GM10248 (cell line): ENCODE measurements around the gene TM9SF4.
"Not testable (repeated sequence)": the region's sequence is repeated elsewhere in the genome, so short reads cannot be mapped to it uniquely, and the experiment has no call there.

Experiments
- CTCF ChIA-PET: fragments of 300-600 bp; sonication (Branson Sonifier 250); formaldehyde crosslinking; extraction: SDS; loops from one replicate; lab custom pipeline; 2021; ENCODE audit warnings: antibody characterized with exemption; lab: Yijun Ruan, JAX
- POLR2A ChIA-PET: fragments of 350-650 bp; sonication (Branson Sonifier 250); formaldehyde crosslinking; extraction: SDS; loops from one replicate; lab custom pipeline; 2020; ENCODE audit warnings: antibody characterized with exemption; lab: Yijun Ruan, JAX
- DNase-seq: peaks from one replicate; pipeline ENCODE4 v3.0.0; 2012; ENCODE audit errors: extremely low spot score
- TF ChIP-seq, protein P1 (sequence below): IDR thresholded peaks from 2 replicates; pipeline ENCODE4 v1.5.1; 2012; ENCODE audit warnings: mild to moderate bottlenecking, low read depth; ENCODE audit errors: extremely low read depth, missing control alignments, control extremely low read depth

The TM9SF4 gene

DNA sequence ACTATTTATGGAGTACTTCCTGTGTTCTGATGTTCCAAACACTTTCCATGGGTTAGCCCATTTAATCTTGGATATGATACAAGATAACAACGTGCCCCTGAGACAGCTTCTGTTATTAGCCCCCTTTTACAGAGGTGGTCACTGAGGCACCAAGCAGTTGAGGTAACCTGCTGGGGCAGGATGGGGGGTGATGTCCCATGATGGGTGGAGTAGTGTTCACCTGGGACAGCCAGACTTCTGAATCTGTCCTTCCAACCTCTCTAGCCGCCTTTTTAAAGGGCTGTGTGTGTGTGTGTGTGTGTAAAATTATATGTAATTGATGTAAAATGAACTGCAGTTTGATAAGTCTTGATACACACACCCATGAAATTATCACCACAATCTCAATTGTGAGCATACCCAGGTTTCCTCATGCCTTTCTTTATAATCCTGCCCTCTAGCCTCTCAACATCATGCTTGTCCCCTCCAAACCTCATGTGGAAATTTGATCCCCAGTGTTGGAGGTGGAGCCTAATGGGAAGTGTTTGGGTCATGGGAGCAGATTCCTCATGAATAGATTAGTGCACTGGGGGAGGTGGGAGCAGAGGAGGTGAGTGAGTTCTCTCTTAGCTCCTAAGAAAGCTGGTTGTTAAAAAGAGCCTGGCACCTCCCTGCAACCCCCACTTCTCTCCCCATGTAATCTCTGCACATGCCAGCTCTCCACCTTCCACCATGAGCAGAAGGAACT is 58.8 kb downstream of the TM9SF4 start:
- CTCF ChIA-PET, result interaction anchor here (1.6 kb wide), 1 partner anchor 8 kb away, joined by 4 read pairs; no protein-coding TSS in a partner anchor

DNA sequence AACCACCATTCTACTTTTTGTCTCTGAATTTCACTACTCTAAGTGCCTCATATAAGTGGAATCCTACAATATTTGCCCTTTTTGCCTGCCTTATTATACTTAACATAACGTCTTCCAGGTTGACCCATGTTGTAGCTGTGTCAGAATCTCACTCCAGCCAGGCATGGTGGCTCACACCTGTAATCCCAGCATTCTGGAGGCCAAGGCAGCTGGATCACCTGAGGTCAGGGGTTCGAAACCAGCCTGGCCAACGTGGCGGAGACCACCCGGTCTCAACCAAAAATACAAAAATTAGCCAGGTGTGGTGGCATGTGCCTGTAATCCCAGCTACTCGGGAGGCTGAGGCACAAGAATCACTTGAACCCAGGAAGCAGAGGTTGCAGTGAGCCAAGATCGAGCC is 68.2 kb downstream of the TM9SF4 start:
- CTCF ChIA-PET, DNase-seq: not testable (repeated sequence)
- POLR2A ChIA-PET, result interaction anchor here (0.7 kb wide), 1 partner anchor 412 kb away, joined by 4 read pairs; no protein-coding TSS in a partner anchor

More for the DNA sequence above, 58.8 kb downstream of the TM9SF4 start:
- DNase-seq, result no peak
- POLR2A ChIA-PET, result no interaction called here
- TF ChIP-seq, protein P1, sequence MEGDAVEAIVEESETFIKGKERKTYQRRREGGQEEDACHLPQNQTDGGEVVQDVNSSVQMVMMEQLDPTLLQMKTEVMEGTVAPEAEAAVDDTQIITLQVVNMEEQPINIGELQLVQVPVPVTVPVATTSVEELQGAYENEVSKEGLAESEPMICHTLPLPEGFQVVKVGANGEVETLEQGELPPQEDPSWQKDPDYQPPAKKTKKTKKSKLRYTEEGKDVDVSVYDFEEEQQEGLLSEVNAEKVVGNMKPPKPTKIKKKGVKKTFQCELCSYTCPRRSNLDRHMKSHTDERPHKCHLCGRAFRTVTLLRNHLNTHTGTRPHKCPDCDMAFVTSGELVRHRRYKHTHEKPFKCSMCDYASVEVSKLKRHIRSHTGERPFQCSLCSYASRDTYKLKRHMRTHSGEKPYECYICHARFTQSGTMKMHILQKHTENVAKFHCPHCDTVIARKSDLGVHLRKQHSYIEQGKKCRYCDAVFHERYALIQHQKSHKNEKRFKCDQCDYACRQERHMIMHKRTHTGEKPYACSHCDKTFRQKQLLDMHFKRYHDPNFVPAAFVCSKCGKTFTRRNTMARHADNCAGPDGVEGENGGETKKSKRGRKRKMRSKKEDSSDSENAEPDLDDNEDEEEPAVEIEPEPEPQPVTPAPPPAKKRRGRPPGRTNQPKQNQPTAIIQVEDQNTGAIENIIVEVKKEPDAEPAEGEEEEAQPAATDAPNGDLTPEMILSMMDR, result no peak

DNA sequence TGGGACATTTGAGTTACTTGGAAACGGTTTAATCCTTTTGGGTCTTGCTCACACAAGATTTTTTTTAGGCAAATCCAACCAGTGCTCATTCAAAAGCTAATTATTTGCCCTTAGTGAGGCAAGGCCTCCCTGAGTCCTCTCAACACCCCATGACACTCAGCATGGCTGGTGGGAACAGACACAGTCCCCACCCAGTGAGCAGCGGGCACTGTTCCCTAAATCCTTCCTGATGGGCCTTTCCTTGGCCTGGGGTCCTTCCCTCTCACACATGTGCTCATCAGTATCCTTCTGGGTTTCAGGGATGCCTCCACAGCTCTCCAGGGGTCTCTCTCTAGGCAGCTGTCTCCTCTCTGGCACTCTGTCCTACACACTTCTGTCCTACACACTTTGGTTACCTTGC is 70.0 kb downstream of the TM9SF4 start:
- ChIA-PET CTCF (interaction anchor here (1.8 kb wide), 2 partner anchors 34 to 167 kb away, joined by 3 to 4 read pairs; no protein-coding TSS in a partner anchor), POLR2A (no interaction called here)
- TF ChIP-seq, protein P1, result no peak
- DNase-seq, result no peak

DNA sequence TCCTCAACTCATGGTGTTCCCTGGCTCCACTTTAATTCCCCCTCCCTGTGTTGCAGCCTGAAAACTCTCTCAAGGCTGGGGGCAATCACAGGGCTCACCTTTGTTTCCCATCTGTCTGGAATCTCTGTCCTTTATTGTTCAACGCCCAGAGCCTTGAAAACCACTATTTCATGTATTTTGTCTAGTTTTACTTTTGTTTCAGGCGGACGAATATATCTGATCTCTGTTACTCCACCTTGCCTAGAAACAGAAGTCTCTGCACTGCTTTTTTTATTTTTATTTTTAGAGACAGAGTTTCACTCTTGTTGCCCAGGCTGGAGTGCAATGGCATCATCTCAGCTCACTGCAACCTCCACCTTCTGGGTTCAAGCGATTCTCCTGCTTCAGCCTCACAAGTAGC is 70.4 kb downstream of the TM9SF4 start:
- TF ChIP-seq, protein P1, result no peak
- ChIA-PET POLR2A (no interaction called here), CTCF (interaction anchor here (1.8 kb wide), 2 partner anchors 35 to 167 kb away, joined by 3 to 4 read pairs; no protein-coding TSS in a partner anchor)
- no peak for DNase-seq

DNA sequence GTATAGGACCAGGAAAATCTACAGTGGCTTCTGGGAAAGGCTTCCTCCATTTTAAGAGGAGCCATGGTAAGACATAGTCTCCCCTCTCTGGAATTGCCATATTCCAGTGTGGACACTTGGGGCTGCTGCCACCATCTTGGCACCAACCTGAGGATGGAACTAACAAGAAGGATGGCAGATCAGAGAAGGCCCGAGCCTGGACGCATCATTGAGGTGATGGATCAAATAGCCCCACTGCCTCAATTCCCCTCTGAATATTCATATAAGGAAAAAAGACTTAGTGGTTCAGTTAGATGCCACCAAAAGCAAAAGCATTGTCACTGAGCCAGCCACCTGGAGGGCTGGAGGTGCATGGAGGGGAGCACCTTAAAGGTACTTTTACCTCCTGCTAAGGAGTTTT is 72.1 kb downstream of the TM9SF4 start:
- POLR2A ChIA-PET, result no interaction called here
- CTCF ChIA-PET, result interaction anchor here (0.7 kb wide), 1 partner anchor 11 kb away, joined by 3 read pairs; no protein-coding TSS in a partner anchor
- no peak for DNase-seq
- TF ChIP-seq, protein P1, result no peak

DNA sequence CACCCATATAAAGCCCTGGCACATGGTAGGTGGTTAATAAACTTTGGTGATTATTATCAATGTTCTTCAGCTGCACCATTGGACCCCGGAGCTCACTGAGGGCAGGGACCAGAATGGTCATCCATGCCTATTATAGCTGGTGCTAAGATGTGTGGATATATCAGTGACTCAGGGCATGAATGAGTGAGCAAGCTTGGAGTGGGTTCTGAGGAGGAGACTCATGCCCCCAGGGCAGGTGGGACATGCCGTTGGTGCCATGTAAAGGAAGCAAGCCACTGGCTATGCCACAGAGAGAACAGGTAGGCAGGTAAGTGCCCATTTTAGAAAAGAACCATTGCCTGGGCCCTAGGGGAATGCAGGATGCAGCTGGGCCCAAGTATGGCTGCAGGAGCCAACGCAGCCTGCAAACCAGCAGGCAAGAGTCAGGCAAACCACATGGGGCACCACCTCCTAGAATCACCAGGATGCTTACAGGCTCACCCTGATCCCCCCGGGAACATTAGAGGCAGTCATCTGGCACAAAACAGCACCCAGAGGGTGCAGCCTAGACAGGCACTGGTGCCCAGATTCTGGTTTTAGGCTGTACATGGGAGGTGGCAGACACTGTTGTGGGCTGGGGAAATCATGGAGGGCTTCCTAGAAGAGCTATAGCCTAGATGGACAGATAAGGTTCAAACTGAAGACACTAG is 74.6 kb downstream of the TM9SF4 start:
- POLR2A ChIA-PET, result no interaction called here
- CTCF ChIA-PET, result no interaction called here
- TF ChIP-seq, protein P1, result no peak
- DNase-seq, result no peak

DNA sequence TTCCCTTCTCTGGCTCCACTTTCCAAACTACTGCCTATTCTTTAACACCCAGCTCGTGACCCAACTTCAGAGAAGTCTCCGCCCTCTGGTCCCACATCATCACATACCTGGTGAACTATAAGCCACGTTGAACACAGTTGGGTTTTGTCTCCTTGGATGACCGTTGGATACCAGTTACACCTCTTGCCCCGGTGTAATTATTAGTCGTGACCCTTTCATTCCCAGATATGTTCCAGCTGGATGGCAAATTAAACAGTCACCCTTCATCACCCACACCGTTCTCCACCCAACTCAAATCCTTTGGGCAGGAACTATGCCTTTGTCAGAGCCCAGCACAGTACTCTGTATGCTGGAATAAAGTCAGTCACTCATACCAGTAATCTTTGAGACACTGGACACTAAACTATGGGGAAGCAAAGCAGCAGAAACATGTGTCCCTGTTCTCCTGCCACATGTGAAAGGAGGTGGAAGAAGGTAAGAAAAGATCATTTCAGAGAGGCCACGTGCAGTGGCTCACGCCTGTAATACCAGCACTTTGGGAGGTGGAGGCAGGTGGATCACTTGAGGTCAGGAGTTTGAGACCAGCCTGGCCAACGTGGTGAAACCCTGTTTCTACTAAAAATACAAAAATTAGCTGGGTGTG is 75.6 kb downstream of the TM9SF4 start:
- CTCF ChIA-PET, result no interaction called here
- TF ChIP-seq, protein P1, result no peak
- POLR2A ChIA-PET, result interaction anchor here (0.6 kb wide), 1 partner anchor 235 kb away, joined by 4 read pairs; no protein-coding TSS in a partner anchor
- no peak for DNase-seq
